Measurements from ENCODE around the gene HSPB6.
"Not testable (repeated sequence)": the region's sequence is repeated elsewhere in the genome, so short reads cannot be mapped to it uniquely, and the experiment has no call there.

HSPB6 gene

DNA sequence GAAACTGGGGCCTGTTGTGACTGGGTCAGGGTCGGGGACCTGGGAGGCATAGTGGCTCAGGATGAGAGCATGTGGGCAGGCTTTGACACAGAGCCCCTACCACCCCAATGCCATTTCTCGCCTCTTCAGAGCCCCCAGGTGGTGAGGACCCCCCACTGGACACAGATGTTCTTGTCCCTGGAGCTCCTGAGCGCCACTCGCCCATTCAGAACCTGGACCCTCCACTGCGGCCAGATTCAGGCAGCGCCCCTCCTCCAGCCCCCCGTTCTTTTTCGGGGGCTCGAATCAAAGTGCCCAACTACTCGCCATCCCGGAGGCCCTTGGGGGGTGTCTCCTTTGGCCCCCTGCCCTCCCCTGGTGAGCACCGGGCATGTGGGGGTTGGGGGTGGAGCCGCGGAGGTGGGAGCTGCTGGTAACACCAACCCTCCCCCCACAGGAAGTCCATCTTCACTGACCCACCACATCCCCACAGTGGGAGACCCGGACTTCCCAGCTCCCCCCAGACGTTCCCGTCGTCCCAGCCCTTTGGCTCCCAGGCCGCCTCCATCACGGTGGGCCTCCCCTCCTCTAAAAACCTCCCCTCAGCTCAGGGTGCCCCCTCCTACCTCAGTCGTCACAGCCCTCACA lies 24.9 kb downstream of the HSPB6 start:
- DNase-seq (ENCODE audit: low spot score): no peak

DNA sequence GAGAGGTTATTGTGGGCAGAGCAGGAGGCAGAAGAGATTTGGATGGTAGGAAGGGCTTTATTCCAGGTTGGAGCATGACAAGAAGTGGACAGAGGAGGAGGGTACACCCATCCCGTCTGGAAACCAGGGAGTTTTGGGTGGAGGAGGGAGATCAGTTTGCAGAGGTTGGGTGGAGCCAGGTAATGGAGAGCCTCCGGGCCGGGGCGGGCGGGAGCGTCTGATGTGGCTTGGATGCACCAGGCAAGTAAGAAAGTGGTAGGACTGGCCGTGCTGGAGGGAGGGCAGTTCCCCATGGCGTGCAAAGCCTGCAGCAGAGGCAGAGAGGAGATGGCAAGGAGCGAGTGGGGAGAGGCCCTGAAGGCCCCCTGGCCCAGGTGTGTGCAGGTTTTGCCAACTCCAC lies 25.5 kb downstream of the HSPB6 start:
- DNase-seq (ENCODE audit: low spot score): no peak

DNA sequence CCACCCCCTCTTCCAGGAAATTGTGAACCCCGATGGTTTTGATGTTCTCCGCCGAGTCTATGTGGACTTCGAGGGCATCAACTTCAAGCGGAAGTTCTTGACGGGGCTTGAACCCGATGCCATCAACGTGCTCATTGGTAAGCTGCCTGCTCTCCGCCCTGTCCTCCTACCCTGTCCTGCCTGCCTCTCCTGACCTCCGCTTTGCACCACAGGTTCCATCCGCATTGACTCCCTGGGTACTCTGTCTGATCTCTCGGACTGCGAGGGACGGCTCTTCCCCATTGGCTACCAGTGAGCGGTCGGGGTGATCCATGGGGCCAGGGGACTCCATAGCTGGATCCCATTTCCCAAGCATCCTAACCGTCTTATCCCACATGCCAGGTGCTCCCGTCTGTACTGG lies 26.5 kb downstream of the HSPB6 start:
- no peak for DNase-seq (ENCODE audit: low spot score)

DNA sequence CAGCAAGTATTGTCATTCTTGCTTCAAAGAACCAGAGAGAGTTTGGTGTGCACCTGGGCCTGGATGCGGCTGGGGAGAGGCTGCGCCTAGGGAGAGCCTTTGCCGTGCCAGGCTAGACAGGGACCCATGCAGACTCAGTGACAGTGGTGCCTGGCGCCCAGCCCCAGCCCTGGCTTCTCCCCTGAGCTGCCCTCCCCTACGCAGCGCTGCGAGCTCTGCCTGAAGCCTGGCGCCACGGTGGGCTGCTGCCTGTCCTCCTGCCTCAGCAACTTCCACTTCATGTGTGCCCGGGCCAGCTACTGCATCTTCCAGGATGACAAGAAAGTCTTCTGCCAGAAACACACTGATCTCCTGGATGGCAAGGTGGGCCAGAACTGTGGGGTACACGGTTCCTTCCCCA lies 27.1 kb downstream of the HSPB6 start:
- no peak for DNase-seq (ENCODE audit: low spot score)

DNA sequence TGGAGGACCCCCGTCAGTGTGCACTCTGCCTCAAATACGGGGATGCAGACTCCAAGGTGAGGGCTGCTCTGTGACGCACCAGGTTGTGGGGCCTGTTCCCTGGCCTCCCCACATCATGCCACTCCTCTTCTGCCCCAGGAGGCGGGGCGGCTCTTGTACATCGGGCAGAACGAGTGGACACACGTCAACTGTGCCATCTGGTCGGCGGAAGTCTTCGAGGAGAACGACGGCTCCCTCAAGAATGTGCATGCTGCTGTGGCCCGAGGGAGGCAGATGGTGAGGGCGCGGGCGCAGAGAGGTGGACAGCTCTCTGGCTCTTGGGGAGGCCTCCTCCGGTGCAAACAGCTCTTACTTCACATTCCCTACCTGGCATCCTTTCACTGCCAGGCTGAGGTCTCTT lies 27.8 kb downstream of the HSPB6 start:
- DNase-seq (ENCODE audit: low spot score): no peak

DNA sequence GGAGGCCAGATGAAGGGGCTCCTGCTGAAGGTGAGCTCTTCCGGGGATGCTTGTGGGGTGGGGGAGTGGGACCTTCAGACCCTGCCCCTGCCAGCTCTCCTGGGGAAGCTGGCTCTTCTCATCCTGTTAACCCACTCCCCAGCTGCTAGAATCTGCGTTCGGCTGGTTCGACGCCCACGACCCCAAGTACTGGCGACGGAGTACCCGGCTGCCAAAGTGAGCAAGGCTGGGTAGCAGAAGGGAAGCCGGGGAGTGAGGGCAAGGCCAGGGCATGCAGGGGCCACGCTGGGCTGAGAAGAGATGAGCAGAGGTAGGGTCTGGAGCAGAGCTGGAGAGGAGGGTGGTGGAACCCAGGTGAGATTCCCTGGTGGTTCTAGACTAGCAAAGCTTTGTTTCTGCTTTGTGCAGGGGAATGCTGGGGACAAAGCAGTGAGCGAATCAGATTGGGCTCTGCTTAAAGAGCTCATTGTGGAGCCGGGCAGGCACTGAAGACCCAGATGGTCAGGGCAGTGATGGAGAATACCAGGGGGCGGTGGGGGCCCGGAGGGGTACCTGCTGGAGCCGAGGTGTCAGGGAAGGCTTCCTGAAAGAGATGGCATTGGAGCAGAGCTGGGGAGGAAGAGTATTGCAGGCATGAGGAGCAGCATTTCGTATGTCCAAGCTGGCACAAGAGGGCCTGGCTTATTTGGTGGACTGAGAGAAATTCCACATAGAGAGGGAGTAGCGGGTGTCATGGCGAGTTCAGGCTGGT lies 28.7 kb downstream of the HSPB6 start:
- DNase-seq (ENCODE audit: low spot score): no peak

DNA sequence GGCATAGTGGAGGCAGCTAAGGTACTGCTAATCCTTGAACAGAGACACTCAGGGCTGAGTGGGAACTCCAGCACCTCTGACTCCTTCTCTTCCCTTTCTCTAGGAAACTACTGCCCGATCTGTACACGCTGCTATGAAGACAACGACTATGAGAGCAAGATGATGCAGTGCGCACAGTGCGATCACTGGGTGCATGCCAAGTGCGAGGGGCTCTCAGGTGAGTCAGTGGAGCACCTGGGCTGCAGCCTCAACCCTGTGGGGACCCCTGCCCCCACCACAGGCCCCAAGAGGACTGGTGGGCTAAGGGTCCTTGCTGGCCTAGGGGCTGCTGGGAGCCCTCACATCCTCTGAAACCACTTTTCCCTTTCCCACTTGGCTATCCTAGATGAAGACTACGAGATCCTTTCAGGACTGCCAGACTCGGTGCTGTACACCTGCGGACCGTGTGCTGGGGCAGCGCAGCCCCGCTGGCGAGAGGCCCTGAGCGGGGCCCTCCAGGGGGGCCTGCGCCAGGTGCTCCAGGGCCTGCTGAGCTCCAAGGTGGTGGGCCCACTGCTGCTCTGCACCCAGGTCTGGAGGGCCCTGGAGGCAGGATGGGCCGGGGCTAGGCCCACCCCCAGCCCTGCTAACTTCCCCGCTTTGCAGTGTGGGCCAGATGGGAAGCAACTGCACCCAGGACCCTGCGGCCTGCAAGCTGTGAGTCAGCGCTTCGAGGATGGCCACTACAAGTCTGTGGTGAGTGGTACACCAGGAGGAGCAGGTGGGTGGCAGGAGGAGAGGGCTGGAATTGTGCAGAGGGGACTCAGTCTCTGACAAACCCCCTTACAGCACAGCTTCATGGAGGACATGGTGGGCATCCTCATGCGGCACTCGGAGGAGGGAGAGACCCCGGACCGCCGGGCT lies 29.5 kb downstream of the HSPB6 start:
- DNase-seq (ENCODE audit: low spot score): no peak

DNA sequence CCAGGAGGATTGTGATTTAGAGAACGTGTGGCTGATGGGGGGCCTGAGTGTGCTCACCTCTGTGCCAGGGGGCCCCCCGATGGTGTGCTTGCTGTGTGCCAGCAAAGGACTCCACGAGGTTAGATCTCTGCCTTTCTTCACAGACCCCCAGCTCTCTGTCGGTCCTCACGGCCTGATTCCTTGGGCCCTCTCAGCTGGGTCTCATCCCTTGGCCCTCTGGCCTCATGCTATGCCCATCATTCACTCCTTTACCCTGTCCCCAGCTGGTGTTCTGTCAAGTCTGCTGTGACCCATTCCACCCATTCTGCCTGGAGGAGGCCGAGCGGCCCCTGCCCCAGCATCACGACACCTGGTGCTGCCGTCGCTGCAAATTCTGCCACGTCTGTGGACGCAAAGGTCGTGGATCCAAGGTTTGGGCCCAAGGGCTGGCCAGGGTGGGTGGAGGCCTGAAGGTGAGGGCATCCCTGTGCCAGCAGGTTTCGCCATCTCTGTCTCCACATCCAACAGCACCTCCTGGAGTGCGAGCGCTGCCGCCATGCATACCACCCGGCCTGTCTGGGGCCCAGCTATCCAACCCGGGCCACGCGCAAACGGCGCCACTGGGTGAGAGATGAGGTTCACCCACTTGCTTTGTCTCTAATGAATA lies 31.5 kb downstream of the HSPB6 start:
- DNase-seq (ENCODE audit: low spot score): no peak

DNA sequence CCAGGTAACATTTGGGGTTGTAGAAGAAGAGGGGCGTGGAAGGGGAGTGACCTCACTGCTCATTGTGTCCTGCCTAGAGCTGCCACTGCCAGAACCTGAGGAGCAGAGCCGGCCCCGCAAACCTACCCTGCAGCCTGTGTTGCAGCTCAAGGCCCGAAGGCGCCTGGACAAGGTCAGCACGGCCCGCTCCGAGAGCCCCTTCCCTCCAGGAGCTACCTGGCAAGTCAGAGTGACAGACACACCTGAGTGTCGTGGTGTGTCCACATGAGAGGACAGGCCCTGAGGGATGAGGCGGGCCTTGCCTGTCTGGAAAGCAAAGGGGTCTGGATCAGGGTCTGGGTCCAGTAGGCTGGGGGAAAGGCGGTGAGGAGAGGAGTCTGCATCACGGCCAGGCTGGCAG lies 32.3 kb downstream of the HSPB6 start:
- no peak for DNase-seq (ENCODE audit: low spot score)

DNA sequence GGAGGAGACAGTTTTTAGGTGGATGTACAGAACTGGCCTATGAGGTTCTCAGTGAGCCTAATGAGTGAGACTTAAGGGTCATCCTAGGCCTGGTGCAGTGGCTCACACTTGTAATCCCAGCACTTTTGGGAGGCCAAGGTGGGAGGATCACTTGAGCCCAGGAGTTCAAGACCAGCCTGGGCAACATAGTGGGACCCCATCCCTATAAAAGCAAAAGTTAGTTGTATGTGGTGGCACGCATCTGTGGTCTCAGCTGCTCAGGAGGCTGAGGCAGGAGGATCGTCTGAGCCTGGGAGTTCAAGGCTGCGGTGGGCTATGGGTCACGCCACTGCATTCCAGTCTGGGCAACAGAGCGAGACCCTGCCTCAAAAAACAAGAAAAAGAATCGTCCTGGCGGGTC lies 32.7 kb downstream of the HSPB6 start:
- not testable (repeated sequence) for DNase-seq (ENCODE audit: low spot score)

DNA sequence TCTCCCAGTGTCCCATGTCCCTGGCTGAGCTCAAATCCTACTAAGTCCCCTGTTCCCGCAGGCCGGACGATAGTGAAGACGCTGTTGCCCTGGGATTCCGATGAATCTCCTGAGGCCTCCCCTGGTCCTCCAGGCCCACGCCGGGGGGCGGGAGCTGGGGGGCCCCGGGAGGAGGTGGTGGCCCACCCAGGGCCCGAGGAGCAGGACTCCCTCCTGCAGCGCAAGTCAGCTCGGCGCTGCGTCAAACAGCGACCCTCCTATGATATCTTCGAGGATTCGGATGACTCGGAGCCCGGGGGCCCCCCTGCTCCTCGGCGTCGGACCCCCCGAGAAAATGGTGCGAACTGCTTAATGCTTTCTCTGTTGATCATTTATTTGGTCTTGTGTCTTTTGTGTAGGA lies 33.2 kb downstream of the HSPB6 start:
- no peak for DNase-seq (ENCODE audit: low spot score)

DNA sequence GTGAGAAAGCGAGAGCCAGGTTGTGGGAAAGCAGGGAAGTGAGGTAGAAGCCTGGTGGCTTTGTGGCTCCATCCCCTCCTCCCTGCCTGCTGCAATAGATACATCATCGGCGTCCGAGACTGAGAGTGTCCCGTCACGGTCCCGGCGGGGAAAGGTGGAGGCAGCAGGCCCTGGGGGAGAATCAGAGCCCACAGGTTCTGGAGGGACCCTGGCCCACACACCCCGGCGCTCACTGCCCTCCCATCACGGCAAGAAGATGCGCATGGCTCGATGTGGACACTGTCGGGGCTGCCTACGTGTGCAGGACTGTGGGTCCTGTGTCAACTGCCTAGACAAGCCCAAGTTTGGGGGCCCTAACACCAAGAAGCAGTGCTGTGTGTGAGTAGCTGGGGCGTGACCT lies 33.9 kb downstream of the HSPB6 start:
- DNase-seq (ENCODE audit: low spot score): no peak

DNA sequence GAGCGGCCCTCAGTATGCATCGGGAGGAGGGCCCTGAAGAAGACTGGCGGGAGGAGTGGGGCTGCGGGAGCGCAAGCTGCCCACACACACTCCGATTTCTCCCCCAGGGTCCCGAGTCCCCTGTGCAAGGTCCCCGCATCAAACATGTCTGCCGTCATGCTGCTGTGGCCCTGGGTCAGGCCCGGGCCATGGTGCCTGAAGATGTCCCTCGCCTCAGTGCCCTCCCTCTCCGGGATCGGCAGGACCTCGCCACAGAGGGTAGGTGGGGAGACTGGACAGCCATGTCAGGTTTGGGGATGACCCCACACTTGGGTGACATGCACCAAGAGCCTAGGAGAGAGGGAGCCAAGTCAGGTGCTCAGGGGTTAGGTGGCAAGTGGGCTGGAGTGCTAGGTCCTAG lies 34.4 kb downstream of the HSPB6 start:
- no peak for DNase-seq (ENCODE audit: low spot score)

DNA sequence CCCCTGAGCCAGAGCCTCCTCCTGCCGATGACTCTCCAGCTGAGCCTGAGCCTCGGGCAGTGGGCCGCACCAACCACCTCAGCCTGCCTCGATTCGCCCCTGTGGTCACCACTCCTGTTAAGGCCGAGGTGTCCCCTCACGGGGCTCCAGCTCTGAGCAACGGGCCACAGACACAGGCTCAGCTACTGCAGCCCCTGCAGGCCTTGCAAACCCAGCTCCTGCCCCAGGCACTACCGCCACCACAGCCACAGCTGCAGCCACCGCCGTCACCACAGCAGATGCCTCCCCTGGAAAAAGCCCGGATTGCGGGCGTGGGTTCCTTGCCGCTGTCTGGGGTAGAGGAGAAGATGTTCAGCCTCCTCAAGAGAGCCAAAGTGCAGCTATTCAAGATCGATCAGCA lies 35.5 kb downstream of the HSPB6 start:
- no peak for DNase-seq (ENCODE audit: low spot score)

DNA sequence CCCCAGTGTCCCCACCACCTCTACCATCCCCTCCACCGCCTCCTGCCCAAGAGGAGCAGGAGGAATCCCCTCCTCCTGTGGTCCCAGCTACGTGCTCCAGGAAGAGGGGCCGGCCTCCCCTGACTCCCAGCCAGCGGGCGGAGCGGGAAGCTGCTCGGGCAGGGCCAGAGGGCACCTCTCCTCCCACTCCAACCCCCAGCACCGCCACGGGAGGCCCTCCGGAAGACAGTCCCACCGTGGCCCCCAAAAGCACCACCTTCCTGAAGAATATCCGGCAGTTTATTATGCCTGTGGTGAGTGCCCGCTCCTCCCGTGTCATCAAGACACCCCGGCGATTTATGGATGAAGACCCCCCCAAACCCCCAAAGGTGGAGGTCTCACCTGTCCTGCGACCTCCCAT lies 36.2 kb downstream of the HSPB6 start:
- DNase-seq (ENCODE audit: low spot score): no peak

DNA sequence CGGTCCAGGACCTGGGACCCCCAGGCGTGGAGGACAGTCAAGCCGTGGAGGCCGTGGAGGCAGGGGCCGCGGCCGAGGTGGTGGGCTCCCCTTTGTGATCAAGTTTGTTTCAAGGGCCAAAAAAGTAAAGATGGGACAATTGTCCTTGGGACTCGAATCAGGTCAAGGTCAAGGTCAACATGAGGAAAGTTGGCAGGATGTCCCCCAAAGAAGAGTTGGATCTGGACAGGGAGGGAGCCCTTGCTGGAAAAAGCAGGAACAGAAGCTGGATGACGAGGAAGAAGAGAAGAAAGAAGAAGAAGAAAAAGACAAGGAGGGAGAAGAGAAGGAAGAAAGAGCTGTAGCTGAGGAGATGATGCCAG lies 36.7 kb downstream of the HSPB6 start:
- DNase-seq (ENCODE audit: low spot score): no peak

DNA sequence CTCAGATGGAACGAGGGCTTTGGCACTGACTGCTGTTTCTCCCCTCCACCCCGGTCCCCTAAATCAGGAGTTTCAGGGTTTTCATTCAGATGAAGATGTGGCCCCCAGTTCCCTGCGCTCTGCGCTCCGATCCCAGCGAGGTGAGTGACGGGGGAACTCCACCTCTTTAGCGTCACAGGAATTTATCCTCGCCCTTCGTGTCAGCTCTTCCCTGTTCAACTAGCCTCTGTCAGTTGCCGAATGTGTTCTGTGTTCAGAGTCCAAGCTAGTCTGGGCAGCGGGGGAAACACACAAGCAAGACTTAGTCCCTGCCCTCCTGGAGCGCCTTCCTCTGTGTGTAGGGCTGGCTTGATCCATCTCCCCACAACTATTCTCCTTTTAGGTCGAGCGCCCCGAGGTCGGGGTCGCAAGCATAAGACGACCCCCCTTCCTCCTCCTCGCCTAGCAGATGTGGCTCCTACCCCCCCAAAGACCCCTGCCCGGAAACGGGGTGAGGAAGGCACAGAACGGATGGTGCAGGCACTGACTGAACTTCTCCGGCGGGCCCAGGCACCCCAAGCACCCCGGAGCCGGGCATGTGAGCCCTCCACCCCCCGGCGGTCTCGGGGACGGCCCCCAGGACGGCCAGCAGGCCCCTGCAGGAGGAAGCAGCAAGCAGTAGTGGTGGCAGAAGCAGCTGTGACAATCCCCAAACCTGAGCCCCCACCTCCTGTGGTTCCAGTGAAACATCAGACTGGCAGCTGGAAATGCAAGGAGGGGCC lies 37.2 kb downstream of the HSPB6 start:
- no peak for DNase-seq (ENCODE audit: low spot score)

DNA sequence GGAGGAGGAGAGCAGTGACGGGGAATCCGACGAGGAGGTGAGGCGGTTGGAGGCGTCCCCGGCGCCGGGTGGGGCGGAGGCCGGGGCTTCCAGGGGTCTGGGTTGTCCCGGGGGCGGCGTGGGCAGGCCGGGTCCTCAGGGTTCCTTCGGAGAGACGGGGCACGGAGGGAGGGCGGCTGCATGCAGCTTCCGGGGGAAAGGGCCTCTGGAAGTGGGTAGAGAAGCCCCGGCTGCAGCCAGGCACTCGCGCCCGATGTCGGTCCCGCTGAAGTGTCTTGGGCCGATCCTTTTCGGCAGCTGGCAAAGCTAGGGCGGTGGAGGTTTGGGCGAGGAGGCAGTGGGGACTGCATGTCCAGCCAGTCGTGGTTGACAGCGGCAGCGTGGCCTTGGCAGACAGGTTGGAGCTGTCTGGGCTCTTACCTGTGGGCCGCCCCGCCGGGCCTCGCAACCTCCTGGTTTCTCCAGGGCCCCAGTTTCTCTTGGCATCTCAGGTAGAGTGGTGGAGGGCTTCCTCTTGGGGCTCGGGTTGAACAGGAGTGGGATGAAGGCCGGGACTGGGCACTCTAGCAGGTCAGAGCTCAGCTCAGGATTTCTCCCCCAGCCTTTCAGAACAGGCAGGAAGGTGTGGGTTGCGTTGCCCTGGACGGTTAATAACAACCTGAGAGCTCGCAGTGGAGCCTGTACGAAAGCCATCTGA lies 38.3 kb downstream of the HSPB6 start:
- DNase-seq (ENCODE audit: low spot score): no peak

DNA sequence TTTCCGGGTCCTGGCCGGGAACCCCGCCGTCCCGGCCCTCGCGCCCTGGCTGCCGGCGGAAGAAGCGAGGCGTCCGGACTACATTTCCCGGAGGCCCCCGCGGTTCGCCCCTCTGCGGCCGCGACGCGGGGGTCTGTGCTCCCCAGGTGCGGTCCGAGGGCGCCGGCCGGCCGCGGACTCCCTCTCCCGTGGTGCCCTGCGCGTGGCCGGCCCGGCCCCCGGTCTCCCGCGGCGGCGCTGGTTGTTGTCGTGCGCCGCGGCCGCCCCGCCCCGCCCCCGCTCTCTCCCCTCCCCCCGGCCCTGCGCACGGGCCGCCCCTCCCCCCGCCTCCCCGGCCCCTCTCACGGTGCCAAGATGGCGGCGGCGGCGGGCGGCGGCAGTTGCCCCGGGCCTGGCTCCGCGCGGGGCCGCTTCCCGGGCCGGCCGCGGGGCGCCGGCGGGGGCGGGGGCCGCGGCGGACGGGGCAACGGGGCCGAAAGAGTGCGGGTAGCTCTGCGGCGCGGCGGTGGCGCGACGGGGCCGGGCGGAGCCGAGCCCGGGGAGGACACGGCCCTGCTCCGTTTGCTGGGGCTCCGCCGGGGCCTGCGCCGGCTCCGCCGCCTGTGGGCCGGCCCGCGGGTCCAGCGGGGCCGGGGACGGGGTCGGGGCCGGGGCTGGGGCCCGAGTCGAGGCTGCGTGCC lies 39.0 kb downstream of the HSPB6 start, which contains the start of gene KMT2B:
Gene KMT2B, plus strand, starts transcription at position 339 of the 680 bp plus-strand sequence. Its CDS starts 16 bp downstream, at position 355.
- peak; percentile 100 for DNase-seq (ENCODE audit: low spot score)
